Activated CD8-positive, alpha-beta memory T cell treated with anti-CD3 and anti-CD28 coated beads, Interleukin-2, amount 10 ng/mL, durations not matched to agents 7 days and 5 days (primary cell): ENCODE results near the gene MFAP1. TPM values are rescaled to one million over a fixed set of nuclear protein-coding genes. Genes with fewer than 3 reads are reported as not detected.
"Not testable (repeated sequence)": the region's sequence is repeated elsewhere in the genome, so short reads cannot be mapped to it uniquely, and the experiment has no call there.

Experiments
- ATAC-seq: fragments of 150-1000 bp; cut with Tn5 transposase; one replicate; pipeline ENCODE4 v1.10.0; 2021; ENCODE audit warnings: moderate library complexity
- CTCF ChIA-PET: fragments of 350-600 bp; sonication (Branson Sonifier 250); formaldehyde crosslinking; loops from one replicate; lab custom pipeline; 2021; ENCODE audit warnings: antibody characterized with exemption; lab: Charles Lee
- DNase-seq: peaks from one replicate; pipeline ENCODE4 v3.0.0-alpha.2; 2020
- H3K27ac Mint-ChIP-seq: one replicate; pipeline ENCODE4 v1.8.0; 2021; ENCODE audit warnings: mild to moderate bottlenecking, mixed read lengths
- H3K27me3 Mint-ChIP-seq: one replicate; pipeline ENCODE4 v1.8.0; 2021; ENCODE audit warnings: mixed read lengths
- H3K36me3 Mint-ChIP-seq: one replicate; pipeline ENCODE4 v1.8.0; 2021; ENCODE audit warnings: mild to moderate bottlenecking, mixed read lengths
- H3K4me1 Mint-ChIP-seq: one replicate; pipeline ENCODE4 v1.8.0; 2021; ENCODE audit warnings: mixed read lengths
- H3K4me3 Mint-ChIP-seq: one replicate; pipeline ENCODE4 v1.8.0; 2021; ENCODE audit warnings: mild to moderate bottlenecking, moderate library complexity, mixed read lengths
- H3K9me3 Mint-ChIP-seq: one replicate; pipeline ENCODE4 v1.8.0; 2022; ENCODE audit warnings: low read depth, mixed read lengths
- total RNA-seq, 2 experiments: library from RNA; stranded (reverse); gene quantifications; one replicate each; pipeline ENCODE4 v1.2.3, GENCODE V29; 2021

Gene MFAP1, protein sequence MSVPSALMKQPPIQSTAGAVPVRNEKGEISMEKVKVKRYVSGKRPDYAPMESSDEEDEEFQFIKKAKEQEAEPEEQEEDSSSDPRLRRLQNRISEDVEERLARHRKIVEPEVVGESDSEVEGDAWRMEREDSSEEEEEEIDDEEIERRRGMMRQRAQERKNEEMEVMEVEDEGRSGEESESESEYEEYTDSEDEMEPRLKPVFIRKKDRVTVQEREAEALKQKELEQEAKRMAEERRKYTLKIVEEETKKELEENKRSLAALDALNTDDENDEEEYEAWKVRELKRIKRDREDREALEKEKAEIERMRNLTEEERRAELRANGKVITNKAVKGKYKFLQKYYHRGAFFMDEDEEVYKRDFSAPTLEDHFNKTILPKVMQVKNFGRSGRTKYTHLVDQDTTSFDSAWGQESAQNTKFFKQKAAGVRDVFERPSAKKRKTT
- 10 to 100 TPM; 34.1 to 46.5 TPM for total RNA-seq

DNA sequence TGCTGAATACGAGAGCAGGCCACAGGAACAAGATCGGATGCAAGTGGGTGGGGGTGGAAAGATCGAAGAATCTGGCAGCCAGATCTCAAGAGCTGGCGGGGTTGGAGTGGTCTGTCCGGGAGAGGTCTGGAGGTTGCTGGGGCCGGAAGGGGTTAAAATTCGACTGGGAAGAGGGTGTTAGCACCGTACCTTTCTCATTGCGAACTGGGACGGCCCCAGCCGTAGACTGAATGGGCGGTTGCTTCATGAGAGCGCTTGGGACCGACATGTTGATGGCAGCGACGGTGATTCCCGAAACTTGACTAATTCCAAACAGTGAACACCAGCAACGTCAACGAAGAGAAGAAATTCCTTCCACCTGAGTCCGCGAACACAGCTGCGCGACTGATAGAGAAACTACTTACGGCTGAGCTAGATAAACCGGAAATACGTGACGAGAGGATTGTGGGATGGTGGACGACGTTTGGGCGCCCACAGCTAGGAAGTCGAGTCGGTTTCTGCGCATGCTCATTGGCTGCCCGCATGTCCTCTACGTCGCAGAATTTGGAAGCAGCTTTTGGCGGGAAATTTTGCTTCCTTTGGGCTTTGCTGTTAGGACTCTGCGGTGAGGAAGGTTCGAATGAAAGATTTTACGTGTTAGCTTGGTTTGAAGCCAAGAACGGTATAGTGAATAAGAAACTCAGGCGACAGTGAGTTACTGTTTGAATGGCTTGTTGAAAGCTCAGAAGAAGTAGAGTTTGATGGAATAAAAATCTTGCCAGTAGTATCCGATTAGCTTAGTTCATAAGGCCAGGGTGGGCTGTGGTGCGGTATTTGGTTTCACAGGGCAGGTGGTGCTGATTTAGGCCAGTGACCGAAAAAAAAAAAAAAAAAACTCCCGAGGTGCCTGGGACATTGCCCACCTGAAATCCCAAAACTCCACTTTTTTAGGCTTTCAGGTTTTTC, at the start of gene MFAP1:
Gene MFAP1, minus strand, starts transcription at position 389 of the 945 bp plus-strand sequence. Its CDS starts 121 bp downstream, at position 268.
- CTCF ChIA-PET, result interaction anchor here (1.2 to 2.1 kb wide), 2 partner anchors 12 to 24 kb away, joined by 3 to 5 read pairs; partner anchors contain the start of gene HYPK
- no peaks in the 10 kb centered on the region for H3K9me3 Mint-ChIP-seq
- peak; percentile 87 for ATAC-seq
- H3K4me1 Mint-ChIP-seq, result peaks cover 51% of the 10 kb centered on the region
- peak within 1 kb of the TSS; percentile 98 for H3K27ac Mint-ChIP-seq
- H3K4me3 Mint-ChIP-seq, result peak within 1 kb of the TSS; percentile 97
- DNase-seq, result peak; percentile 96
- peaks cover 32% of the 10 kb centered on the region for H3K36me3 Mint-ChIP-seq
- H3K27me3 Mint-ChIP-seq, result no peaks in the 10 kb centered on the region

DNA sequence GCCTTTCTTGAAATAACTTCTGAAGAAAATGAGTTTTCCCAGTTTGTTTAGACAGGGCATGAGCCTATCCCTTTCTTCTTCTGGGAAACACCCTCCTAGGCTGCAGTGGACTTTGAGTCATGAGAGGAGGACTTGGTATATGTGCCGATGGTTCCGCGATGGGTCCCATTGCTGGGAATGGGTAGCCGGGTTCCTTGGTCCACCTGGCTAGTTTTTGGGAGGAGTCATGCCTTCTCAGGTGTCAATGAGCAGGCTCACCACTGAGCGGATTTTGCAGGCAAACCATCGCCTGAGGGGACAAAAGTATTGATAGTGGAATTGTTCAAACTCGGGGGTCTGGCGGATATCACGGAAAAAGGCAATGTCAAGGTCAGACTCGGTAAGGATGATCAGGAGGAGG, 49.2 kb upstream of the MFAP1 start:
- no peak for ATAC-seq
- Mint-ChIP-seq H3K27me3 (no peaks in the 10 kb centered on the region), H3K9me3 (no peaks in the 10 kb centered on the region), H3K36me3 (peaks cover 39% of the 10 kb centered on the region), H3K4me3 (no peak overlapping the region), H3K4me1 (no peaks in the 10 kb centered on the region), H3K27ac (no peak overlapping the region)
- CTCF ChIA-PET, result no interaction called here
- DNase-seq, result no peak

DNA sequence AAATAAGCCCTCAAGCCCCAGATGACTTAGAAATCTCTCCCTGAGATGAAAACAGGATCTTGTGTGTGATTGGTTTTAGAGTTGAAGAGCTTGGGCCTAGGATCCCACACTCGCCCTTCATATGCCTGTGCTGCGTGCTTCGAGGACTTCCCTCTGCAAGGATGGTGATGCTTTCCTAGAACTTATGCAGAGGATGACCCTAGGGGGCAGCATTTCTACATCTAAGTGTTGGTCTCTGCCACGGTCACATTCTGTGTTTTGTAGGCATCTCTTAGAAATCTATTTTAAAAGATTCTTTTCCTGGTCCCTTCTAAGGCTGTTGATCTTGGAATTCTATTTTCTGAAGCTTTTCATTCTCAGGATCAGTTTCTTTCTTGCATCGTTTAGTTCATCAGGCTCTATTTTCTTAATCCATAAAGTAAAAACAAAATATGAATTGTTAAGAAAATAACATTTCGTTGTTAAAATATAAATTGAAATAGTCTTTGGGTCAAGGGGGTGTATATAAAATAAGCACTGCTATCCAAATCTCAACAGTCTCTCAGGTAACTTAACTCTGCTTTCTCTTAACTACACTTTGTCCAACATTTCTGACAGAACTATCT, 48.0 kb upstream of the MFAP1 start:
- DNase-seq (no peak), ATAC-seq (no peak)
- Mint-ChIP-seq H3K4me3 (no peak overlapping the region), H3K4me1 (peaks cover under 1% of the 10 kb centered on the region), H3K36me3 (peaks cover 42% of the 10 kb centered on the region), H3K27ac (no peak overlapping the region), H3K27me3 (no peaks in the 10 kb centered on the region), H3K9me3 (no peaks in the 10 kb centered on the region)
- CTCF ChIA-PET, result interaction anchor here (1.3 kb wide), 1 partner anchor 12 kb away, joined by 3 read pairs; no protein-coding TSS in a partner anchor

DNA sequence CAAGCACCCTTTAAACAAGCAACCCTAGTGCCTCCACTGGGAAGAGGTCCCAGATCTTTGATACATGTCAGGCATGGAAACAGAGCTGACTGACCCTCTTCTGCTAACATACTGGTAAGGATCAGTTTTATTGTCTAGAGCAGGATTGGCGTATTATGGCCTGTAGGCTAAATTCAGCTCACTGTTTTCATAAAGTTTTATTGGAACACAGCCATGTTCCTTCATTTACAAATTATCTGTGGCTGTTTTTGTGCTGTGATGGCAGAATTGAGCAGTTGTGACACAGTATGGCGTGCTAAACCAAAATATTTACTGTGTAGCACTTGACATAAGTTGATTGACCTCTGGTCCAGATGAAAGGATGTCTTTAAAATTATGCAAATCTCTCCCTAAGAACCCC, 47.3 kb upstream of the MFAP1 start:
- Mint-ChIP-seq H3K4me1 (peaks cover 2% of the 10 kb centered on the region), H3K36me3 (peaks cover 46% of the 10 kb centered on the region), H3K27ac (no peak overlapping the region), H3K9me3 (no peaks in the 10 kb centered on the region), H3K27me3 (no peaks in the 10 kb centered on the region), H3K4me3 (no peak overlapping the region)
- DNase-seq (no peak), ATAC-seq (no peak)
- CTCF ChIA-PET, result interaction anchor here (1.3 kb wide), 1 partner anchor 11 kb away, joined by 3 read pairs; no protein-coding TSS in a partner anchor

DNA sequence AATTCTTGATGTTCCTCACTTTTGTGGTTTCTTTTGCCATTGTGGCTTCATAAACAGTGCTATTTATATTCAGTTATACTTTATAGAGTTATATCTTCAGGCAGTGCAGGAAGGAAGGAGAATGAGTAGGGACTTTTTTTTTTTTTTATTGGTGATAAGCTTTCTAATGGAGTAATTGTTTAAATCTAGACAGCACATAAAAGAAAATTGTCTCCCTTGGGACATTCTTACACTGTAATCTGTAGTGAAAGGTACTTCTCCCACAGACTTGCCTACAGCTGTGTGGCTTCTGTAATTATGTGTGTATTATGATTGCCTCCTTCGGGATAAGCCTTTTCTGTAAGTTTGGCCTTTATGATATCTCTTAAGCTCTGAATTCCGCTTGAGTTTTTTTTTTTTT, 43.9 kb upstream of the MFAP1 start:
- CTCF ChIA-PET, result interaction anchor here (1.1 to 1.5 kb wide), 2 partner anchors 20 to 28 kb away, joined by 3 to 4 read pairs; no protein-coding TSS in a partner anchor
- ATAC-seq (no peak), DNase-seq (no peak)
- peaks cover 45% of the 10 kb centered on the region for H3K36me3 Mint-ChIP-seq
- H3K9me3 Mint-ChIP-seq, result no peaks in the 10 kb centered on the region
- H3K4me3 Mint-ChIP-seq, result no peak overlapping the region
- peaks cover 2% of the 10 kb centered on the region for H3K4me1 Mint-ChIP-seq
- H3K27me3 Mint-ChIP-seq, result no peaks in the 10 kb centered on the region
- H3K27ac Mint-ChIP-seq, result no peak overlapping the region

DNA sequence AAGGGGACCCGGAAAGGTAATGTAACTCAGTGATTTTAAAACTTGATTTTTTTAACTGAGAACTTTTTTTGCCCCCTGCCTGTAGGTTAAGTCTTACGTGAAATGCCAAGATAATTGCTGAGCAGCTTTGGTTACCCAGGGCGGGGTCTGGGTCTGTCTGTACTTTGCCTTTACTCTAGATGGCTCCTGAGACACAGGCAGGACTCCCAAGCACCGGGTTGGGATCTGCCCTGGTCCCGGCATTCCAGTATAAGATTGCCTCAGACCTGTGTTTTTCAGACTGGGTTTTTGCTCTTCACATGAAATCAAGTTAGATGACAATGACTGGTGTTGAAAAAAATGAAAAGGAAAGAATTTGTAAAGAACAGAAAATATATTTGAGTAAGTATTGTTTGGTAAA, 42.6 kb upstream of the MFAP1 start:
- CTCF ChIA-PET, result interaction anchor here (0.7 kb wide), 1 partner anchor 24 kb away, joined by 3 read pairs; no protein-coding TSS in a partner anchor
- Mint-ChIP-seq H3K36me3 (peaks cover 41% of the 10 kb centered on the region), H3K27ac (no peak overlapping the region), H3K27me3 (no peaks in the 10 kb centered on the region), H3K4me3 (no peak overlapping the region), H3K9me3 (no peaks in the 10 kb centered on the region), H3K4me1 (peaks cover 2% of the 10 kb centered on the region)
- no peak for ATAC-seq
- DNase-seq, result no peak

DNA sequence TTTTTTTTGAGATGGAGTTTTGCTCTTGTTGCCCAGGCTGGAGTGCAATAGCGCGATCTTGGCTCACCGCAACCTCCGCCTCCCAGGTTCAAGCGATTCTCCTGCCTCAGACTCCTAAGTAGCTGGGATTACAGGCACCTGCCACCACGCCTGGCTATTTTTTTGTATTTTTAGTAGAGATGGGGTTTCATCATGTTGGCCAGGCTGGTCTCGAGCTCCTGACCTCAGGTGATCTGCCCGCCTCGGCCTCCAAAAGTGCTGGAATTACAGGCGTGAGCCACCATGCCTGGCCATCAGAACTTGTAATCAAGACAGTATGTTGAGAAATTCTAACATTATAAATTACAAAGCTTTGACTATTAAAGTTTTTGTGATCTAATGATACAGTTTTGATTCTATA, 42.1 kb upstream of the MFAP1 start:
- not testable (repeated sequence) for H3K27me3 Mint-ChIP-seq, ATAC-seq, H3K4me1 Mint-ChIP-seq, H3K4me3 Mint-ChIP-seq, DNase-seq, H3K9me3 Mint-ChIP-seq, H3K27ac Mint-ChIP-seq
- peaks cover 42% of the 10 kb centered on the region for H3K36me3 Mint-ChIP-seq
- CTCF ChIA-PET, result interaction anchor here (0.7 kb wide), 1 partner anchor 23 kb away, joined by 3 read pairs; no protein-coding TSS in a partner anchor

DNA sequence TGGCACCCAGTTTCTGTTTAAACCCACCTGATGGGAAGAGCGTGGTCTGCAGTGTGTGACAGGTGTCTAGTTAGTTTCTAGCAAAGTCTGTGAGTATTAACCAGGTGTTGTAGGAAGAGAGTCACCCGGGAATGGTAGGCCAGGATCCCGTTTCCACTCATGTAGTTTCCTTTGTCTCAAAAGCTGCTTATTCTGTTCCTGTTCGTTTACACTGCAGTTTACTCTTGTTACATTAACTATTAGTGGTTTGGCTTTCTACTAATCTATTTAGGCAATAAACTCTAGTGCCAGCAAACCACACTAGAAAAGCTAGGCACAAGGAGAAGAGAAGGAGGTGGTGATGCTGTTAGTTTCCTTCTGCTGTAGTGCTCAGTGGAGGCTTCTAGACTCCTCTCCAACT, 35.1 kb upstream of the MFAP1 start:
- Mint-ChIP-seq H3K27me3 (no peaks in the 10 kb centered on the region), H3K36me3 (peaks cover 55% of the 10 kb centered on the region), H3K27ac (no peak overlapping the region), H3K4me1 (peaks cover 4% of the 10 kb centered on the region), H3K4me3 (no peak overlapping the region), H3K9me3 (no peaks in the 10 kb centered on the region)
- no peak for ATAC-seq
- DNase-seq, result no peak
- CTCF ChIA-PET, result interaction anchor here (1.2 kb wide), 1 partner anchor 10 kb away, joined by 3 read pairs; no protein-coding TSS in a partner anchor

DNA sequence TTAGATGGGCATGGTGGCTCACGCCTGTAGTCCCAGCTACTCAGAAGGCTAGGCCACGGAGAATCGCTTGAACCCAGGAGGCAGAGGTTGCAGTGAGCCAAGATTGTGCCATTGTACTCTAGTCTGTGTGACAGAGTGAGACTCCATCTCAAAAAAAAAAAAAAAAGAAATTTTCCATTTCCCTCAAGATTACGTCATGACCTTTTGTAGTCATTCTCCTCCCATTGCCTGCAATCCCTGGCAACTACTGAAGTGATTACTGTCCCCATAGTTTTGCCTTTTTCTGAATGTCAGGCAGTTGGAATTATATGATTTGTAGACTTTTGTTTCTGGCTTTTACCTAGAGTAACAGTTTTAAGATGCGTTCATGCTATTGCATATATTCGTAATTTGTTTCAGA, 30.3 kb upstream of the MFAP1 start:
- no peak overlapping the region for H3K27ac Mint-ChIP-seq
- DNase-seq (no peak), ATAC-seq (no peak)
- H3K4me3 Mint-ChIP-seq, result no peak overlapping the region
- peaks cover 60% of the 10 kb centered on the region for H3K36me3 Mint-ChIP-seq
- H3K9me3 Mint-ChIP-seq, result no peaks in the 10 kb centered on the region
- H3K4me1 Mint-ChIP-seq, result peaks cover 4% of the 10 kb centered on the region
- CTCF ChIA-PET, result interaction anchor here (1.2 kb wide), 1 partner anchor 21 kb away, joined by 3 read pairs; no protein-coding TSS in a partner anchor
- no peaks in the 10 kb centered on the region for H3K27me3 Mint-ChIP-seq

DNA sequence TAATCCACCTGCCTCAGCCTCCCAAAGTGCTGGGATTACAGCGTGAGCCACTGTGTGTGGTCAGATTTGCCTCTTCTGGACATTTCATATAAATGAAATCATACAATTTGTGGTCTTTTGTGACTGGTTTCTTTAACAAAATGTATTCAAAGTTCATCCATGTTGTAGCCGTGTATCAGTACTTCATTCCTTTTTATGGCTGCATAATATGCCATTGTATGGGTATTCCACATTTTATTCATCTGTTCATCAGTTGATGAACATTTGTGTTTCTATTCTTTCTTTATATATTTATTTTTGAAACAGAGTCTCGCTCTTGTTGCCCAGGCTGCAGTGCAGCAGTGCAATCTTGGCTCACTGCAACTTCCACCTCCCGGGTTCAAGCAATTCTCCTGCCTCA, 28.1 kb upstream of the MFAP1 start:
- ATAC-seq (no peak), DNase-seq (no peak)
- Mint-ChIP-seq H3K36me3 (peaks cover 55% of the 10 kb centered on the region), H3K4me1 (peaks cover 4% of the 10 kb centered on the region), H3K4me3 (no peak overlapping the region), H3K27me3 (no peaks in the 10 kb centered on the region), H3K27ac (no peak overlapping the region), H3K9me3 (no peaks in the 10 kb centered on the region)
- CTCF ChIA-PET, result no interaction called here

DNA sequence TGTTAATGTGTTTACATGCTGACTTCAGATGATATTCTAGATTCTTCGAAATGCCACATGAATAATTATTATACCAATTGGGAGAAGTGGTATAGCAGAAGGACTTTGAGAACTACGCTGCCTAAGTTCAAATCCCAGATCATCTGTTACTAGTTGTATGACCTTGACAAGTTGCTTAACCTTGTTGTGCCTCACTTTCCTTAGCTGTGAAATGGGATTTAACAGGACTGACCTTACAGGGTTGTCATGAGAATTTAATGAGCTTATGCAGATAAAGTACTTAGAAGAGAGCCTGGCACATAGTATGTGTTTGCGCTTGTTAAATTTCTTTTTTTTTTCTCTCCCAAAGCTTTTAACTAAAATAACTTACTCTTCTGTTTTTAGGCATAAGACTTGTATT, 26.8 kb upstream of the MFAP1 start:
- CTCF ChIA-PET, result no interaction called here
- Mint-ChIP-seq H3K4me3 (no peak overlapping the region), H3K4me1 (peaks cover 4% of the 10 kb centered on the region), H3K9me3 (no peaks in the 10 kb centered on the region), H3K27ac (no peak overlapping the region), H3K27me3 (no peaks in the 10 kb centered on the region), H3K36me3 (peaks cover 46% of the 10 kb centered on the region)
- DNase-seq (no peak), ATAC-seq (no peak)

DNA sequence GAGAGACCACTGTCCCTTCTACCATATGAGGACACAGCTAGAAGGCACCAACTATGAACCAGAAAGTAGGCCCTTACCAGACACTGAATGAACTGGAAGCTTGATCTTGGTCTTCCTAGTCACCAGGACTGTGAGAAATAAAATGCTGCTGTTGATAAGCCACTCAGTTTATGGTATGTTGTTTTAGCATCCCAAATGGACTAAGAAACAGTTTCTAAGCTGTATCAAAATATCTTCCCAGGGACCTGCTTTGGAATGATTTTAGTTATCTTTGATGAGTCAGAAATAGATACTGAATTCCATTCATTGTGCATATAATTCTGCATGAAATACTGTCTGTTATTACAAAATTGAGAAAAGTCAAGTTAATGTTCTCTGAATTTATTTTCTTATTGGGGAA, 20.9 kb upstream of the MFAP1 start:
- Mint-ChIP-seq H3K9me3 (no peaks in the 10 kb centered on the region), H3K36me3 (peaks cover 49% of the 10 kb centered on the region), H3K27ac (no peak overlapping the region), H3K4me1 (no peaks in the 10 kb centered on the region), H3K27me3 (no peaks in the 10 kb centered on the region), H3K4me3 (no peak overlapping the region)
- CTCF ChIA-PET, result no interaction called here
- ATAC-seq (no peak), DNase-seq (no peak)

DNA sequence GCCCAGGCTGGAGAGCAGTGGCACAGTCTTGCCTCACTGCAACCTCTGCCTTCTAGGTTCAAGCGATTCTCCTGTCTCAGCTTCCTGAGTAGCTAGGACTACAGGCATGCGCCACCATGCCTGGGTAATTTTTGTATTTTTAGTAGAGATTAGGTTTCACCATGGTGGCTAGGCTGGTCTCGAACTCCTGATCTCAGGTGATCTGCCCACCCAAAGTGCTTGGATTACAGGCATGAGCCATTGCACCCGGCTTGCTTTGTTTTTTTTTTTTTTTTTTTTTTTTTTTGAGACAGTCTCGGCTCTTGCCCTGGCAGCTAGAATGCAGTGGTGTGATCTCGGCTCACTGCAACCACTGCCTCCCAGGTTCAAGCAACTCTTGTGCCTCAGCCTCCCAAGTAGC, 8.0 kb upstream of the MFAP1 start:
- CTCF ChIA-PET, result interaction anchor here (1.3 kb wide), 1 partner anchor 13 kb away, joined by 3 read pairs; no protein-coding TSS in a partner anchor
- ATAC-seq, H3K9me3 Mint-ChIP-seq, DNase-seq, H3K27me3 Mint-ChIP-seq, H3K27ac Mint-ChIP-seq: not testable (repeated sequence)
- peaks cover 59% of the 10 kb centered on the region for H3K36me3 Mint-ChIP-seq
- peaks cover 49% of the 10 kb centered on the region for H3K4me1 Mint-ChIP-seq
- H3K4me3 Mint-ChIP-seq, result peak overlapping the region; percentile 16
